ENCODE measurements around the gene VRK3.

Gene VRK3

GRCh38 chr19:49985871-49986270 lies 39.3 kb downstream of the VRK3 start:
- no peak for DNase-seq (ENCODE audit: low spot score)
- in situ Hi-C loops (cut with MboI; ENCODE audit: low pct_unique_long_range_greater_than_20kb, low sequenced_read_pairs, unreplicated experiment): no loop called here
- TF ChIP-seq, protein P1, sequence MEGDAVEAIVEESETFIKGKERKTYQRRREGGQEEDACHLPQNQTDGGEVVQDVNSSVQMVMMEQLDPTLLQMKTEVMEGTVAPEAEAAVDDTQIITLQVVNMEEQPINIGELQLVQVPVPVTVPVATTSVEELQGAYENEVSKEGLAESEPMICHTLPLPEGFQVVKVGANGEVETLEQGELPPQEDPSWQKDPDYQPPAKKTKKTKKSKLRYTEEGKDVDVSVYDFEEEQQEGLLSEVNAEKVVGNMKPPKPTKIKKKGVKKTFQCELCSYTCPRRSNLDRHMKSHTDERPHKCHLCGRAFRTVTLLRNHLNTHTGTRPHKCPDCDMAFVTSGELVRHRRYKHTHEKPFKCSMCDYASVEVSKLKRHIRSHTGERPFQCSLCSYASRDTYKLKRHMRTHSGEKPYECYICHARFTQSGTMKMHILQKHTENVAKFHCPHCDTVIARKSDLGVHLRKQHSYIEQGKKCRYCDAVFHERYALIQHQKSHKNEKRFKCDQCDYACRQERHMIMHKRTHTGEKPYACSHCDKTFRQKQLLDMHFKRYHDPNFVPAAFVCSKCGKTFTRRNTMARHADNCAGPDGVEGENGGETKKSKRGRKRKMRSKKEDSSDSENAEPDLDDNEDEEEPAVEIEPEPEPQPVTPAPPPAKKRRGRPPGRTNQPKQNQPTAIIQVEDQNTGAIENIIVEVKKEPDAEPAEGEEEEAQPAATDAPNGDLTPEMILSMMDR (IDR thresholded peaks at IDR 0.05; ENCODE audit: extremely low read depth, insufficient read depth, missing control alignments): no peak

DNA sequence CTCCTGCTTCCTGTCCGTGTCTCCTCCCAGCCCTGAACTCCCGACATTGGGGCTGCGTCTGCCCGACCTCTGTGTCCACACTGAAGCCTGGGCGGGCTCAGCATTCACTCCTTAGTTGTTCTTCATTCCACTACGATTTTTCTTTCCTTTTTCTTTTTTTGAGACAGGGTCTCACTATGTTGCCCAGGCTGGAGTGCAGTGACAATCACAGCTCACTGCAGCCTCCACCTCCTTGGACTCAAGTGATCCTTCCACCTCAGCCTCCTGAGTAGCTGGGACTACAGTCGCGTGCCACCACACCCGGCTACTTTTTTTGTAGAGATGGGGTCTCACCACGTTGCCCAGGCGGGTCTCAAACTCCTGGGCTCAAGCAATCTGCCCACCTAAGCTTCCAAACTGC lies 40.7 kb downstream of the VRK3 start:
- in situ Hi-C loops (cut with MboI; ENCODE audit: low pct_unique_long_range_greater_than_20kb, low sequenced_read_pairs, unreplicated experiment): no loop called here
- TF ChIP-seq, protein P1 (IDR thresholded peaks at IDR 0.05; ENCODE audit: extremely low read depth, insufficient read depth, missing control alignments): no peak

DNA sequence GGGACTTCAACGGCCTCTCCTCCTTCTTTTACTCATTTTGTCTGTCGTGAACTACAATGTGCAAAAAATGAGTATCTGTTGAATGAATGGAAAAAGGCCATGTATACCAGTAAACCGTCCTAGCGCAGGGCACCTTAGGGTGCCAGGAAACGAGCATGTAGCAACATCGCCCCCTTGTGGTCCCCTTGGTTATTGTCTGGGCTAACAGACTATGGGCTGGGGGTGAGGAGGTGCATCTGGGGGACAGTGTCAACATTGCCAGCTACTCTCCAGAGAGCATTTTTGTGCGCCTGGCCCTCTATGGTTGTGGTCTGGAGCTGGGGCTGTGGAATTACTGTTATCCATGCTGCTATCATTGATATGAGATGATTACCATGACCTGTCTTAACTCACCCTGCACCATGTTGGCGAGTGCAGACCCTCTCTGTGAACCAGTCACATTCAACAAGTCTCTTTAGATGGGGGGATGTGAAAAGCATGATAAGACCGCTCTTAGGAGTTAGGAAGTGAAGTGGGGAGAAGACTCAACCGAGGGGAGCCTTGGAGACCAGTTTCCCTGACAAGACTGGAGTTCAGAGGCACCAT lies 41.4 kb downstream of the VRK3 start:
- in situ Hi-C loops (cut with MboI; ENCODE audit: low pct_unique_long_range_greater_than_20kb, low sequenced_read_pairs, unreplicated experiment): no loop called here
- TF ChIP-seq, protein P1 (IDR thresholded peaks at IDR 0.05; ENCODE audit: extremely low read depth, insufficient read depth, missing control alignments): peak; percentile 83
- peak; percentile 77 for DNase-seq (ENCODE audit: low spot score)

More for the DNA sequence above, 40.7 kb downstream of the VRK3 start:
- DNase-seq (ENCODE audit: low spot score): no peak

DNA sequence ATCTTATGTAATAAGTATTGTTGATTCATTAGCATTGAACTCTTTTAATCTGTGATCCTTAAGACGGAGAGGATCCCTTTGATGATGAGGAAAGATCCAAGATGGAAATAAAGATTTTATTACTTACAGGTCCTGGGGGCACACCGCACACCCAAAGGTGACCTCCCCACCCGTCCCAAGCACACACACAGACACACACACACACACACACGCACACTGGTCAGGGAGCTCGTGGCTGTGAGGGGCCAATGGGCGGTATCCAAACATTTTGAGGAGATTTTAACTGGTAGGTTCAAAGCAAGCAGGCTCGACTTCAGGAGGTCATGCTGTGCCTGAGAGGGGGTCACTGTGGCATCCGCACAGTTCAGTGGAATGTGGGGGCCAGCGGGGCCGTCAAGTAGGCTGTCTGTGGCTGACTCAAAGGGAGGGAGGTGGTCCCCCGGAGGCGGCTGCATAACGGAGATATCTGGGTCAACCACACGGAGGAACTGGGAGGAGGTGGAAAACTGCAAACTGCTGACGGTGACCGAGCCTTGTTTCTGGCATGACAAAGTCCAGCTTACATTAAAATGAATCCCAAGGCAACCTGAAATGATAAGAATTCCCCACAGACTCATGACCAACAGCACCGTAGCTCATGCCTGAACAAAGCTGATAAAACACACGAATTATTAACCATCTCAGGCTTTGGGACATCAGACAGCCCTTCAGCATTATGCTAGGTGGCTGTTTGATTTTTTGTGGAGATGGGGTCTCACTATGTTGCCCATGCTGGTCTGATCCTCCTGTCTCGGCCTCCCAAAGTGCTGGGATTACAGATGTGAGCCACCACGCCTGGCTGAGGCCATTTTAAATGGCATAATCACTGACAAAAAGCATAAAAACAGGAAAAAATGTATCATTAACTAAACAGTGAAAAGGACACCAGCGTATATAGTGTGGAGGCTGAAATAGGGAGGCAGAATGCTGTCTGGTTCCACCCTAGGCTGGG lies 43.3 kb downstream of the VRK3 start:
- in situ Hi-C loops (cut with MboI; ENCODE audit: low pct_unique_long_range_greater_than_20kb, low sequenced_read_pairs, unreplicated experiment): no loop called here
- TF ChIP-seq, protein P1 (IDR thresholded peaks at IDR 0.05; ENCODE audit: extremely low read depth, insufficient read depth, missing control alignments): no peak

DNA sequence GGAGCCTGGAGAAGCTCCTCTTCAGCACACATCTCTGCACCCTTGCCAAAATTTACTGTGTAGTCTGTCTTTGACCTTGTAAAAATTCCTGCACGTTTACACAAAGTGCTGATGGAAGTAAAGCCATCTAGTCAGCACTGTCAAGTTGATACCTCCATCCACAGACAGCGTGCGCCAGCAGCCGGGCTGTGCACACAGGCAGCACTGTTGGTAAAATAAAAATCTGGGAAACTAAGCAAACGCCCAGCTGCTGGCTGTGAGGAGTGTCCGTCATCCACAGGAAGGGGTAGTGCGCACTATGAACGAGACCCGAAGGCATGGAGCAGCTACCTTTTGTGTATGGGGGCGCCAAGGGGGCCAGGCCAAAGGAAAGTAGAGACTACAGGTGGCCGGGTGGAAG lies 46.8 kb downstream of the VRK3 start:
- no peak for DNase-seq (ENCODE audit: low spot score)
- TF ChIP-seq, protein P1 (IDR thresholded peaks at IDR 0.05; ENCODE audit: extremely low read depth, insufficient read depth, missing control alignments): no peak
- in situ Hi-C loops (cut with MboI; ENCODE audit: low pct_unique_long_range_greater_than_20kb, low sequenced_read_pairs, unreplicated experiment): no loop called here

More for the DNA sequence above, 43.3 kb downstream of the VRK3 start:
- no peak for DNase-seq (ENCODE audit: low spot score)

DNA sequence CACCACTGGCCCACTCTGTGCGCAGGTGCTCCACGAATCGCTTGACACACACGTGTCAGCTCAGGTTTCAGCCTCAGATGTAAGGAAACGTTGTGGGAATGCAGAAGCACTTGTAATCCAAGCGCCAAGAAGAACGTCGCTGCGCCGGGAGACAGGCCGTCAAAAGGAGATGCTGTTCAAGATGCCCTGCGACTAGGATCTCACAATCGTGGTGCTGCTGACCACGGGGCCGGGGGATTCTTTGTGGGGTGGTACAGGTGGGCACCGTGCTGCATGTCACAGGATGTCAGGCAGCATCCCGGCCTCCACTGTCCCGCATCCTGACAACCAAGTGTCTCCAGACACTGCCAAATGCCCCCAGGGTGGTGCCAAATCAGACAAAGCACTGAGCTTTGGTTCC lies 47.3 kb downstream of the VRK3 start:
- TF ChIP-seq, protein P1 (IDR thresholded peaks at IDR 0.05; ENCODE audit: extremely low read depth, insufficient read depth, missing control alignments): no peak
- no peak for DNase-seq (ENCODE audit: low spot score)
- in situ Hi-C loops (cut with MboI; ENCODE audit: low pct_unique_long_range_greater_than_20kb, low sequenced_read_pairs, unreplicated experiment): no loop called here
